HL-60/S4 treated with phorbol 12-myristate 13-acetate at 8.2 ng/mL for 4 days and 3 days (cell line): Measurements from ENCODE around the gene AGBL4.
"Not testable (repeated sequence)": the region's sequence is repeated elsewhere in the genome, so short reads cannot be mapped to it uniquely, and the experiment has no call there.

ENCODE experiments used
- in situ Hi-C: fragments of 300-500 bp; cut with MboI; formaldehyde crosslinking; loops from 2 replicates; pipeline ENCODE4 v1.15.0; 2022; ENCODE audit warnings: low sequenced_read_pairs

The AGBL4 gene

GRCh38 chr1:49051647-49052046, 972.1 kb downstream of the AGBL4 start:
- in situ Hi-C loops, result no loop called here

- in situ Hi-C loops, result no loop called here
Measured at GRCh38 chr1:49050041-49050440, 973.7 kb downstream of the AGBL4 start.

DNA sequence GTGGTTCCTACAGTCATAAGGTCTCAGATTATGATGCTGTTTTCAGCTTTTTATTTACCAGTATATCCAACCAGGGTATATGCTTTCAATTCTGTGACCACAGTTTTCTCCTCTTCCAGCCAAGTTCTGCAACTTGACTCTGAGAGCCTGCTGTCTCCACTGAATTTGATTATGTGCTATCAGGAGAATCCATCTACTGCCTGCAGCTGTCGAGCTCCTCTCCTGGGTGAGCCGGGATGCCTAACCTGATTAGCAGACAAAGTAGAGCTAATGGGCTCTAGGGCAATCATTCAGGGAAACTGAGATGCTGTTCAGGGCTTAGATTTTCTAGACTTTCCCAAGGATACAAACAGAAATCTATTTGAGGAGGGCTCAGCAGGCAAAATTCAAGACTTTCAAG, 975.6 kb downstream of the AGBL4 start:
- in situ Hi-C loops, result no loop called here

DNA sequence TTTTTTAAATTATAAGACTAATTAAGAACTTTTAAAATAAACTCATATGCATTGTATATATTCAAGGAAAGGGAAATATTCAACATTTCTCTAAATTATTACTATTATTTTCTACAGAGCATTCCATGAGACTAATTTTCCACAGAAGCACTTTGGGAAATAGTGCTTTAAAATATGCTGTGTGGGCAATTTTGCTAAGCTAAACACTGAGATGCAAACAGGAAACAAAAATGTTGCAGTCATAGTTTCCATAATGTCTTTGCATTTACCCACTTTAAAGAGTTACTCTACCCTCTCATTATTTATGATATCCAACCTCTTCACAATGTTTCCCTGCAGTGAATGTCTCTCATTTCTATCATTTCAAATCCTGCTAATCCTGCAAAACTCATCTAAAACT, 977.4 kb downstream of the AGBL4 start:
- in situ Hi-C loops, result no loop called here

- in situ Hi-C loops, result no loop called here
Measured at GRCh38 chr1:49045371-49045770, 978.4 kb downstream of the AGBL4 start.

- in situ Hi-C loops, result no loop called here
Measured at GRCh38 chr1:49036700-49037099, 987.1 kb downstream of the AGBL4 start.

- in situ Hi-C loops, result no loop called here
Measured at GRCh38 chr1:49028396-49028795, 995.4 kb downstream of the AGBL4 start.

- in situ Hi-C loops, result no loop called here
Measured at GRCh38 chr1:49026230-49026811, 997.4 kb downstream of the AGBL4 start.

DNA sequence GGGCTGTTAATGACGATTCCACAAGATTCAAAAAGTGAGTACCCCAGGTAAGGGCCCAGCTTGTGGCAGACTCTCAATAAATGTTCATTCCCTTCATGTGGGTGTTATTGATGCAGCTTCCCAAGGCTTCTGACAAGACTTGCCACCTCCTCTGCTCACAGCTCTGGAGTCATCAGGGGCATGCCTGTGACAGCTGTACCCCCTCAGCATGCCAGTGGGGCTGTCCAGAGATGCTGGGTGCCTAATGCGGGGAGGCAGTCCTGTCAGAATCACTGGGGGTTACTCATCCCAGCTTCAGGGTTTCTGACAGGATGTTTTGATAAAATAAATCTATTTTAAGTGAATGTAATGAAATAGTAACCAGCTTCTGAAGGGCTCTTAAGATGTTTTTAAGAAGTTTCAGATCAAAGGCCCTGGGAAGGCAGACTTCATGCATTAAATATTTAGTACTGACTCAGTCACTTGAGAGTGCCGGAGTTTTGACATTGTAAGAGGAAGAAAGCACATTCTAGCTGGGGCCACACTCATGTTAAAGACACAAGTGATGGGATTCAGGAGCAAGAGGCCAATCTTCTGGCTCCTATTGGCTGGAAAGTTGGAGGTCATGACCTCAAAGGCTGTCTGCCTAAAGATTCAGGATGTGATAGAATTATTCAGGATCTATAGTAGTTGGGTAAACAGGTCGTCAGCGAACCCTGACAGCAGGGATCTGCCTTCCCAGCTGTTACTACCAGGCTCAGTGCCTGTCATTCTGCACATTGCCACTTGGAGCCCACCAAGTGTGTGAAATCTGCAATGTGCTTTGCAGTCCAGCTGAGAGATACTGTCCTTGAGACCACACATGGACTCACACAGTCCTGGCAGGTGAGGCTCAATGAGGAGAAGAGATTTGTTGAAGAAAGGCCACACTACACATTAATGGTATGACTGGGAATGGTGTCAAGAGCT, 1007.5 kb downstream of the AGBL4 start:
- in situ Hi-C loops, result no loop called here

GRCh38 chr1:49013079-49013478, 1010.7 kb downstream of the AGBL4 start:
- in situ Hi-C loops, result no loop called here

DNA sequence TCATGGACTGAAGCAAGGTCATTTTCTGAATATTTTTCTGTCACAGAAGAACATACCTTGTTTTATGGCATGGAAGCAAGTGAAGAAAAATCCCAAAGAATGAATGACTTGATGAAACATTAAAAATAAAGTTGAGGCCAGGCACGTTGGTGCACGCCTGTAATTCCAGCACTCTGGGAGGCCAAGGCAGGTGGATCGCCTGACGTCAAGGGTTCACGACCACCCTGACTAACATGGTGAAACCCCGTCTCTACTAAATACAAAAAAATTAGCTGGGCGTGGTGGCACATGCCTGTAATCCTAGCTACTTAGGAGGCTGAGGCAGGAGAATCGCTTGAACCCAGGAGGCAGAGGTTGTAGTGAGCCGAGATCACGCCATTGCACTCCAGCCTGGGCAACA, 1020.8 kb downstream of the AGBL4 start:
- in situ Hi-C loops, result not testable (repeated sequence)

DNA sequence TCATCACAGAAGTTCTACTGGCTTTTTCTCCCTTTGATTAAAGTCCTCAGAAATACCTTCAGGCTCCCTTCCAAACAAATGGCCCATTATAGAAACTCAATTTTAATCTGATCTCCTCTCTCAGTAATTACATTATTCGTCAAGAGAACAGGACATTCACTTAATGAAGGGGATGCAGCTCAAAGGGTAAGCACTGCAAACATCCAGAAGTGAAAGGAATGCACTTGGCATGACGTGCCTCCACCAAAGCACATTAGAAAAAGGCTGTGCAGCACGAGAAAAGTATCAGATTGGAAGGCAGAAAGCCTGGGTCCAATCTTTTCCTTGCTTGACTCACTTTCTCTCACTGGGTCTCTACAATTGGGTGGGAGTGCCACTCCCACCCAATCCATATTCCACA, 1024.4 kb downstream of the AGBL4 start:
- in situ Hi-C loops, result no loop called here

GRCh38 chr1:48996311-48996710, 1027.4 kb downstream of the AGBL4 start:
- in situ Hi-C loops, result no loop called here

DNA sequence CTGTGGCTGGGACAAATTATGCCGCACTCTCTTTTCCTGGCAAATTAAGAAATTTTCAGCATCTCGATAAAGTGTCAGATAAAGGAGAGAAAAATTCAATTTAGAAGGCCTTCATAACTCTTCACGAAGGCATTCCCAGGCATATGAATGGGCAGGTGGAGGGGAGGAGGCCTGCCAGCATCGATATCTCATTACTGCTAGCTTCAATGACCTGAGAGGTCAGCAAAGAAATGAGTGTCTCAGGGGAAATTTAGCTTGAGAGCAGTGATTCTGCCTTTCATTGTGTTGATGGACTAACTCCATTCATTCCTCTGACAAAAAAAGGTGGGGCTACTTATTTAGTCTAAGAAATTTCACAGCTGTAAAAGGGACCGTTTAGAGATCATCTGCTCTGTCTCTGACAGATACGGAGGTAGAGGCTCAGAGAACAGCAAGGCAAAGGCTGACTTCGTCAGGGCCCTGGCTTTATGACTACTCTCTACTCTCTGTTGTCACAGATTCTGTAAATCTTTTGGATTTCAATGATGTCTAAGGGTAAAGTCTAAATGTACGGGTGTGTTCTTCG, 1035.0 kb downstream of the AGBL4 start:
- in situ Hi-C loops, result no loop called here

GRCh38 chr1:48979940-48980339, 1043.8 kb downstream of the AGBL4 start:
- in situ Hi-C loops, result no loop called here

GRCh38 chr1:48978413-48978812, 1045.3 kb downstream of the AGBL4 start:
- in situ Hi-C loops, result no loop called here

GRCh38 chr1:48977273-48977672, 1046.5 kb downstream of the AGBL4 start:
- in situ Hi-C loops, result no loop called here

- in situ Hi-C loops, result no loop called here
Measured at GRCh38 chr1:48969971-48970370, 1053.8 kb downstream of the AGBL4 start.

DNA sequence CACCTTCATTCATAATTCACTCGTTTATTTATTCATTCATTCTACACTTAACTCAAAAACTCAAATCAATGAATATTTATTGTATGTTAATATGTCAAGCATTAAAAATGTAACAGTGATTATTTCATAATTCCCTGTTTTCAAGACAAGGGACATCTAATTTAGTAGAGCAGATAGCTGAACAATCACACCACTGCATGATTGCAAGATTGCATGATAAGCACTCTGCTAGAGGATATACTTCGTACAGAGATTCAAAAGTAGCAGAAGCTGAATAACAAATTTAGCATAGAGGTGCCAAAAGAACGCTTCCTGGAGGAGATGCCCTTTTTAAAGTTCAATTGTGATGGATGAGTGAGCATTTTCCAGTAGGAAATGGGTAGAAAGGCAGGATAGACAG, 1056.4 kb downstream of the AGBL4 start:
- in situ Hi-C loops, result no loop called here

GRCh38 chr1:48966583-48966982, 1057.2 kb downstream of the AGBL4 start:
- in situ Hi-C loops, result no loop called here

GRCh38 chr1:48960320-48960719, 1063.4 kb downstream of the AGBL4 start:
- in situ Hi-C loops, result no loop called here

DNA sequence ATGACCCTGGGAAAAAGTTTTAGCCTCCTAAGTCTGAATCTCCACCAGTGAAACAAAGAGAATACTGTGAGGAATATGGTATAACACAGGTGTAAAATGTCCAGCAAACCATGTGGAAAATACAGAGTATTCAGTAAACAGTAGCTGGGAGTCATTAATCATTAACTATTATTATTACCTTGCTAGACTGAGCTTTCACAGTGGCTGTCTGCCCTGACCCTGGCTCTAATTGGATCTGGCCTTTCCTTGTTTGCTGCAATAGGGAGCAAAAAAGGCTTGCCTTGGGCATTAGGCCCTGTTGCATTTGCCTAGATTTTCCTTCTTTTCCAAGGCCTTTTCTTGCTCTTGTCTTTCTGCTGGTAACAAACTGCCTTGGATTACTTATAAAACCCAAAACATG, 1068.0 kb downstream of the AGBL4 start:
- in situ Hi-C loops, result no loop called here
